K562 (cell line): Measurements from ENCODE around the gene FHIT. TPM values are rescaled to one million over a fixed set of nuclear protein-coding genes. Genes with fewer than 3 reads are reported as not detected.

Experiments
- ATAC-seq: fragments of 200-7000 bp; cut with Tn5 transposase; 3 replicates; pipeline ENCODE4 v1.9.1; 2020; ENCODE audit warnings: moderate library complexity
- BruUV-seq: library from RNA; stranded (reverse); fragments of 400-500 nt; replicated peaks from 2 replicates; lab custom pipeline; 2021; lab: Mats Ljungman, UMichigan
- CTCF ChIA-PET: fragments of 300-600 bp; formaldehyde crosslinking; extraction: SDS; loops from one replicate; lab custom pipeline; 2021; ENCODE audit warnings: low intra/inter-chr PET ratio; lab: Yijun Ruan, JAX
- POLR2A ChIA-PET: fragments of 300-600, 350-650 bp; sonication (Branson Sonifier 250); formaldehyde crosslinking; extraction: SDS; loops from one replicate; lab custom pipeline; 2021; ENCODE audit warnings: antibody characterized with exemption, inconsistent platforms; lab: Yijun Ruan, JAX
- DNase-seq, 4 experiments: peaks; one replicate each; pipeline versions ENCODE4 v3.0.0 to v3.0.0-alpha.2; 2011 to 2018; ENCODE audit warnings: low spot score in 3 of 4, mixed read lengths in 3 of 4; ENCODE audit errors: extremely low read depth in 1 of 4
- FAIRE-seq: peaks from 2 replicates; lab custom pipeline; 2011; peaks lifted over from hg19 to GRCh38; lab: Jason Lieb, UNC
- H2AFZ ChIP-seq: 2 replicates; pipeline ENCODE4 v1.6.0; 2011; ENCODE audit warnings: low read depth, low read length, control low read depth, inconsistent platforms
- H3K27ac ChIP-seq: fragments of 200-600 bp; 3 replicates; pipeline ENCODE4 v1.8.0; 2011; ENCODE audit warnings: low read depth, mild to moderate bottlenecking, control low read depth, inconsistent platforms, low read length, moderate library complexity, mixed read lengths; ENCODE audit errors: extremely low read depth
- H3K27me3 ChIP-seq, 2 experiments: fragments of 300-600 bp in 1 of 2; 2 replicates in 1 of 2; 3 replicates in 1 of 2; pipeline versions ENCODE4 v1.6.0 to v1.8.0; 2011; ENCODE audit warnings: inconsistent platforms in 2 of 2, low read length in 2 of 2, mild to moderate bottlenecking in 1 of 2, mixed read lengths in 1 of 2, moderate library complexity in 1 of 2; ENCODE audit not compliant: control insufficient read depth in 2 of 2, insufficient read depth in 2 of 2
- H3K36me3 ChIP-seq: fragments of 300-600 bp; 3 replicates; pipeline ENCODE4 v1.8.0; 2011; ENCODE audit warnings: mild to moderate bottlenecking, low read length, inconsistent platforms; ENCODE audit not compliant: control insufficient read depth, insufficient read depth
- H3K4me1 ChIP-seq, 2 experiments: fragments of 200-600 bp in 1 of 2; replicated peaks in 1 of 2; 2 replicates in 1 of 2; 3 replicates in 1 of 2; pipeline versions ENCODE4 v1.5.1 to v1.8.0; 2011; ENCODE audit warnings: inconsistent platforms in 2 of 2, low read length in 2 of 2, mild to moderate bottlenecking in 1 of 2, mixed read lengths in 1 of 2, moderate library complexity in 1 of 2; ENCODE audit not compliant: control insufficient read depth in 2 of 2, insufficient read depth in 2 of 2
- H3K4me2 ChIP-seq: 2 replicates; pipeline ENCODE4 v1.6.1; 2011; ENCODE audit warnings: low read length, control low read depth, inconsistent platforms, mixed read lengths; ENCODE audit not compliant: insufficient read depth
- H3K4me3 ChIP-seq: fragments of 200-600 bp; sonication (generic), shearing (Covaris generic); 2 replicates; pipeline ENCODE4 v1.5.1; 2016; ENCODE audit warnings: control low read depth, inconsistent platforms
- H3K79me2 ChIP-seq: fragments of 200-600 bp; 3 replicates; pipeline ENCODE4 v1.8.0; 2011; ENCODE audit warnings: low read length, inconsistent platforms; ENCODE audit not compliant: control insufficient read depth, insufficient read depth
- H3K9ac ChIP-seq, 2 experiments: 2 replicates each; pipeline versions ENCODE4 v1.6.0 to v1.6.1; 2011; ENCODE audit warnings: low read depth in 2 of 2, low read length in 2 of 2, control low read depth in 1 of 2, inconsistent platforms in 1 of 2, mild to moderate bottlenecking in 1 of 2, mixed read lengths in 1 of 2; ENCODE audit not compliant: insufficient read depth in 1 of 2
- H3K9me1 ChIP-seq: one replicate; pipeline ENCODE4 v1.6.0; 2011; ENCODE audit warnings: inconsistent platforms, mild to moderate bottlenecking, low read length, moderate library complexity; ENCODE audit not compliant: control insufficient read depth, insufficient read depth
- H3K9me3 ChIP-seq: replicated peaks from 2 replicates; pipeline ENCODE4 v1.5.1; 2011; ENCODE audit warnings: low read depth, low read length, inconsistent platforms; ENCODE audit not compliant: control insufficient read depth, insufficient read depth
- H4K20me1 ChIP-seq: replicated peaks from 2 replicates; pipeline ENCODE4 v1.6.1; 2011; ENCODE audit warnings: low read length, inconsistent platforms, mixed read lengths; ENCODE audit not compliant: control insufficient read depth, insufficient read depth
- DNMT1 ChIP-seq: fragments of 450-650 bp; IDR thresholded peaks from 2 replicates; pipeline ENCODE4 v1.6.1; 2016; ENCODE audit warnings: antibody characterized with exemption, mild to moderate bottlenecking
- RCOR1 ChIP-seq, 2 experiments: IDR thresholded peaks; 2 replicates each; pipeline ENCODE4 v1.6.1; 2012; ENCODE audit warnings: low read depth in 2 of 2, low read length in 2 of 2, borderline replicate concordance in 1 of 2, improper control_type of control experiment in 1 of 2
- SRSF1 ChIP-seq: fragments of 200-400 bp; formaldehyde crosslinking; IDR thresholded peaks from 2 replicates; pipeline ENCODE4 v1.6.1; 2017; ENCODE audit warnings: mild to moderate bottlenecking, low read depth, low read length, moderate library complexity
- TCFL5 ChIP-seq: fragments of 250-450 bp; sonication (Bioruptor Pico); conservative IDR thresholded peaks from 2 replicates; pipeline ENCODE4 v1.6.1; 2021; ENCODE audit warnings: mild to moderate bottlenecking, moderate library complexity, matching md5 sums
- ZFP36 ChIP-seq: fragments of 150-350 bp; IDR thresholded peaks from 2 replicates; pipeline ENCODE4 v1.6.1; 2018; ENCODE audit warnings: low read length, low read depth; ENCODE audit not compliant: partially characterized antibody
- WGBS: fragments of 100-300 bp; shearing (Covaris generic); methylation state at CpG from one replicate; pipeline ENCODE4 v1.1.6; 2016; ENCODE audit warnings: low coverage, mixed read lengths; ENCODE audit not compliant: insufficient coverage; ENCODE audit errors: missing lambda C conversion rate; 5-methylcytosine and 5-hydroxymethylcytosine counted together
- in situ Hi-C: fragments of 300-500 bp; cut with MboI; formaldehyde crosslinking; loops from 4 replicates; pipeline ENCODE4 v1.15.0; 2018; ENCODE audit warnings: inconsistent platforms, mixed read lengths
- intact Hi-C: fragments of 100-400 bp; cut with micrococcal nuclease; formaldehyde crosslinking; loops from 2 replicates; pipeline ENCODE4 v1.14.2; 2022
- polyA plus RNA-seq, 8 experiments: library from polyadenylated mRNA; depleted of rRNA in 4 of 8; stranded (reverse) in 5 of 8; unstranded in 3 of 8; fragments of >200 nt; fragmentation: Nextera tagmentation in 2 of 8; fragmentation: Illumina TruSeq in 1 of 8; extraction: Ambion mirVana in 2 of 8; extraction: Trizol in 1 of 8; gene quantifications; 2 replicates each; pipeline versions ENCODE4 v1.2.1 to v1.2.3, GENCODE V29; 2011 to 2014; ENCODE audit warnings: inconsistent platforms in 1 of 8, missing spikeins in 1 of 8
- total RNA-seq, 7 experiments: library from RNA; depleted of rRNA in 6 of 7; stranded (reverse); fragments of >200 nt in 6 of 7; fragmentation: Illumina TruSeq in 2 of 7; extraction: Trizol in 2 of 7; gene quantifications; 2 replicates each; pipeline versions ENCODE4 v1.2.1 to v1.2.3, GENCODE V29; 2011 to 2021; ENCODE audit warnings: low replicate concordance in 1 of 7
- TF ChIP-seq, protein P1 (sequence below), 3 experiments: IDR thresholded peaks in 2 of 3; conservative IDR thresholded peaks in 1 of 3; 2 replicates each; pipeline ENCODE4 v1.5.1; 2011 to 2012; ENCODE audit warnings: low read length in 3 of 3, mild to moderate bottlenecking in 3 of 3, control low read depth in 2 of 3, improper control_type of control experiment in 1 of 3, inconsistent platforms in 1 of 3, low read depth in 1 of 3, mixed read lengths in 1 of 3, moderate library complexity in 1 of 3; ENCODE audit not compliant: insufficient read depth in 2 of 3

Gene FHIT
- total and polyA plus RNA-seq, 9 of the 15 experiments (the other 6 are each of a cell fraction or from before 2014, with no cell fraction given), result 1.7 to 9.1 (median 4.3) TPM

DNA sequence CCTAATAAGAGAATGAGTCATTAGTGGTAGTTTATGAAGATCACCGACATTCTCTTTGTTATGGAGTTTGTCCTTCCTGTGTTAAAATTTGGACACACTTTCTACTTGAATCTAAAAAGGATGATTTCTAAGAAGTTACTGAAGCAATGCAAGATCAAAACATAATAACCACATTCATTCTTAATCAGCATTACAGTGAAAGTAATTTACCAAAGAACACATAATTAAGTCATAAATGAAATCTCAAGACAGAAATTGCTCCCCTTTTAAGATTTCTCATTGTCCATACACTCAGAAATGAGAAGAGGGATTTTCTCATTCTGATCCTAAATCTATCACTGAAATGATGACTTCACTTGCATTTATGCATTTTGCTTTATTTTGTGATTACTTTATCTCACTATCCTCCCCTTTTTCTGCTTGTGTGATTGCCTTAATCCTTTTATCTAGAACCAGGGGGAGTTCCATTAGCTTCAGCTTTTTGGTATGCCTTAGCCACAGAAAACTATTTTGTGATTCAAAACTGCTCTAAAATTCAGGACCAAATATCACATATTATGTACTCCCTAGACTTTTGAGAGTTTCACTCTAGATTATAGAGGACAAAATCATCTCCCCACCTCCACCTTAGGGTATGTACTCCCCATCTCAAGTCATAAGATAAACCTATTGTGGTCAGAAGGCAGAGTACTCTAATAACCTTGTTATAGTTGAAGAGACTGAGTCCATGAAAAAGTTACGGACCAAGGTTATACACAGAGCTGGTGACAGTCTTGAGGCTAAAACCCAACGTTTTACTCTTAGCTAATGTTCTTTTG, 1383.9 kb downstream of the FHIT start:
- intact Hi-C loops, result no loop called here
- WGBS, result 20% methylated on average over 3 of the region's 3 CpGs
- in situ Hi-C loops, result loop anchor here (25.0 kb wide), 1 partner anchor 280 kb away; no protein-coding TSS in a partner anchor
- Histone ChIP-seq H4K20me1 (no peaks in the 10 kb centered on the region), H3K9me3 (no peaks in the 10 kb centered on the region), H2AFZ (no peak overlapping the region), H3K9me1 (no peaks in the 10 kb centered on the region)
- no peak for FAIRE-seq
- no peak for TF ChIP-seq RCOR1 (IDR thresholded peaks at IDR 0.05; ENCODE audit: borderline replicate concordance in 1 of 2, low read depth in 2 of 2, low read length in 2 of 2)
- TF ChIP-seq ZFP36, result no peak
- no peak for TF ChIP-seq DNMT1
- TF ChIP-seq TCFL5, result no peak
- TF ChIP-seq SRSF1, result no peak
- TF ChIP-seq, protein P1, sequence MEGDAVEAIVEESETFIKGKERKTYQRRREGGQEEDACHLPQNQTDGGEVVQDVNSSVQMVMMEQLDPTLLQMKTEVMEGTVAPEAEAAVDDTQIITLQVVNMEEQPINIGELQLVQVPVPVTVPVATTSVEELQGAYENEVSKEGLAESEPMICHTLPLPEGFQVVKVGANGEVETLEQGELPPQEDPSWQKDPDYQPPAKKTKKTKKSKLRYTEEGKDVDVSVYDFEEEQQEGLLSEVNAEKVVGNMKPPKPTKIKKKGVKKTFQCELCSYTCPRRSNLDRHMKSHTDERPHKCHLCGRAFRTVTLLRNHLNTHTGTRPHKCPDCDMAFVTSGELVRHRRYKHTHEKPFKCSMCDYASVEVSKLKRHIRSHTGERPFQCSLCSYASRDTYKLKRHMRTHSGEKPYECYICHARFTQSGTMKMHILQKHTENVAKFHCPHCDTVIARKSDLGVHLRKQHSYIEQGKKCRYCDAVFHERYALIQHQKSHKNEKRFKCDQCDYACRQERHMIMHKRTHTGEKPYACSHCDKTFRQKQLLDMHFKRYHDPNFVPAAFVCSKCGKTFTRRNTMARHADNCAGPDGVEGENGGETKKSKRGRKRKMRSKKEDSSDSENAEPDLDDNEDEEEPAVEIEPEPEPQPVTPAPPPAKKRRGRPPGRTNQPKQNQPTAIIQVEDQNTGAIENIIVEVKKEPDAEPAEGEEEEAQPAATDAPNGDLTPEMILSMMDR (IDR thresholded peaks at IDR 0.05 in 2 of 3, conservative IDR thresholded peaks at IDR 0.05 in 1 of 3; ENCODE audit: insufficient read depth in 2 of 3, low read depth in 1 of 3, low read length in 3 of 3), result no peak
- TF ChIP-seq, all 486 proteins: peak for 0
- no TSS peak for BruUV-seq
- ATAC-seq (no peak), DNase-seq (no peak)
- Histone ChIP-seq H3K4me1 (no peaks in the 10 kb centered on the region), H3K27me3 (no peaks in the 10 kb centered on the region), H3K9ac (no peak overlapping the region), H3K36me3 (no peaks in the 10 kb centered on the region), H3K27ac (no peak overlapping the region), H3K4me2 (no peak overlapping the region), H3K4me3 (no peak overlapping the region), H3K79me2 (no peaks in the 10 kb centered on the region)
- ChIA-PET POLR2A (no interaction called here), CTCF (no interaction called here)
